GM12878 (cell line): Measurements from ENCODE around the gene DTX2. TPM values are rescaled to one million over a fixed set of nuclear protein-coding genes. Genes with fewer than 3 reads are reported as not detected.

Source experiments
- ATAC-seq: fragments of 200-7000 bp; cut with Tn5 transposase; 3 replicates; pipeline ENCODE4 v1.9.1; 2020; ENCODE audit warnings: mild to moderate bottlenecking, moderate library complexity
- BruUV-seq: library from RNA; stranded (reverse); fragments of 400-500 nt; replicated peaks from 2 replicates; lab custom pipeline; 2021; lab: Mats Ljungman, UMichigan
- CTCF ChIA-PET: fragments of 300-600 bp; sonication (Branson Sonifier 250); formaldehyde crosslinking; extraction: SDS; loops from one replicate; lab custom pipeline; 2021; ENCODE audit warnings: inconsistent platforms; lab: Yijun Ruan, JAX
- POLR2A ChIA-PET: fragments of 350-600 bp; formaldehyde crosslinking; extraction: SDS; loops from one replicate; lab custom pipeline; 2021; ENCODE audit warnings: inconsistent platforms; lab: Charles Lee
- RAD21 ChIA-PET: fragments of 300-600 bp; sonication (Branson Sonifier 250); formaldehyde crosslinking; loops from one replicate; lab custom pipeline; 2023; ENCODE audit warnings: antibody characterized with exemption; ENCODE audit not compliant: unreplicated experiment; lab: Charles Lee
- SMC1A ChIA-PET: fragments of 300-600 bp; sonication (Branson Sonifier 250); formaldehyde crosslinking; loops from one replicate; lab custom pipeline; 2023; ENCODE audit not compliant: unreplicated experiment, uncharacterized antibody; lab: Charles Lee
- DNase-seq: peaks from one replicate; pipeline ENCODE4 v3.0.0-alpha.2; 2011; ENCODE audit warnings: low read depth, low spot score
- FAIRE-seq: peaks from 3 replicates; lab custom pipeline; 2011; peaks lifted over from hg19 to GRCh38; lab: Jason Lieb, UNC
- H2AFZ ChIP-seq: 2 replicates; pipeline ENCODE4 v1.6.0; 2011; ENCODE audit warnings: low read depth, low read length, control low read depth; ENCODE audit not compliant: control insufficient read depth
- H3K27ac ChIP-seq: 2 replicates; pipeline ENCODE4 v1.5.1; 2011; ENCODE audit warnings: control low read depth; ENCODE audit not compliant: control insufficient read depth, insufficient read depth
- H3K27me3 ChIP-seq, 2 experiments: replicated peaks in 1 of 2; 2 replicates each; pipeline versions ENCODE4 v1.6.0 to v1.6.1; 2011; ENCODE audit warnings: low read length in 1 of 2; ENCODE audit not compliant: control insufficient read depth in 2 of 2, insufficient read depth in 2 of 2
- H3K36me3 ChIP-seq, 2 experiments: 2 replicates each; pipeline ENCODE4 v1.5.1; 2011; ENCODE audit warnings: low read length in 1 of 2; ENCODE audit not compliant: control insufficient read depth in 2 of 2, insufficient read depth in 2 of 2
- H3K4me1 ChIP-seq: 2 replicates; pipeline ENCODE4 v1.6.1; 2011; ENCODE audit warnings: mild to moderate bottlenecking, low read length, moderate library complexity, mixed read lengths; ENCODE audit not compliant: control insufficient read depth, insufficient read depth
- H3K4me2 ChIP-seq: 2 replicates; pipeline ENCODE4 v1.6.0; 2011; ENCODE audit warnings: control low read depth; ENCODE audit not compliant: control insufficient read depth, insufficient read depth
- H3K4me3 ChIP-seq: fragments of 200-600 bp; sonication (generic); 2 replicates; pipeline ENCODE4 v1.5.1; 2016
- H3K79me2 ChIP-seq: 2 replicates; pipeline ENCODE4 v1.6.0; 2011; ENCODE audit warnings: low read length; ENCODE audit not compliant: control insufficient read depth, insufficient read depth
- H3K9ac ChIP-seq: 2 replicates; pipeline ENCODE4 v1.8.0; 2011; ENCODE audit warnings: low read length, control low read depth, mixed read lengths; ENCODE audit not compliant: control insufficient read depth, insufficient read depth
- H3K9me3 ChIP-seq: replicated peaks from 3 replicates; pipeline ENCODE4 v1.5.1; 2011; ENCODE audit warnings: mild to moderate bottlenecking, low read length; ENCODE audit not compliant: control insufficient read depth, insufficient read depth
- H4K20me1 ChIP-seq: 2 replicates; pipeline ENCODE4 v1.6.0; 2011; ENCODE audit not compliant: control insufficient read depth, insufficient read depth
- BHLHE40 ChIP-seq, 2 experiments: fragments of 450-650 bp in 1 of 2; IDR thresholded peaks; 2 replicates each; pipeline ENCODE4 v1.6.1; 2011 to 2017; ENCODE audit warnings: low read depth in 2 of 2, borderline replicate concordance in 1 of 2, improper control_type of control experiment in 1 of 2, low read length in 1 of 2, mild to moderate bottlenecking in 1 of 2
- NFXL1 ChIP-seq: fragments of 450-650 bp; IDR thresholded peaks from 2 replicates; pipeline ENCODE4 v1.6.1; 2017; ENCODE audit warnings: antibody characterized with exemption, mild to moderate bottlenecking, borderline replicate concordance
- ZNF217 ChIP-seq: fragments of 450-650 bp; IDR thresholded peaks from 2 replicates; pipeline ENCODE4 v1.6.1; 2017; ENCODE audit warnings: antibody characterized with exemption, mild to moderate bottlenecking
- WGBS: methylation state at CpG from one replicate; pipeline ENCODE4 v1.1.6; 2016; ENCODE audit warnings: low lambda C conversion rate; ENCODE audit not compliant: insufficient replicate concordance, insufficient coverage; ENCODE audit errors: missing lambda C conversion rate; 5-methylcytosine and 5-hydroxymethylcytosine counted together
- in situ Hi-C: fragments of 300-500 bp; cut with MboI; formaldehyde crosslinking; loops from 9 replicates; pipeline ENCODE4 v1.14.3; 2018; ENCODE audit warnings: mixed read lengths
- intact Hi-C: fragments of 100-400 bp; cut with micrococcal nuclease; formaldehyde crosslinking; loops from one replicate; pipeline ENCODE4 v1.14.2; 2022; ENCODE audit not compliant: unreplicated experiment
- polyA plus RNA-seq, 11 experiments: library from polyadenylated mRNA; depleted of rRNA in 4 of 11; unstranded in 6 of 11; stranded (reverse) in 5 of 11; fragments of >200 nt; fragmentation: Nextera tagmentation in 4 of 11; fragmentation: Illumina TruSeq in 1 of 11; extraction: Ambion mirVana in 4 of 11; extraction: Trizol in 1 of 11; gene quantifications; 1 replicate in 1 of 11; 2 replicates in 10 of 11; pipeline versions ENCODE4 v1.2.1 to v1.2.3, GENCODE V29; 2011 to 2016; ENCODE audit warnings: inconsistent platforms in 2 of 11, missing spikeins in 2 of 11, low read depth in 1 of 11
- total RNA-seq, 4 experiments: library from RNA; depleted of rRNA in 3 of 4; stranded (reverse); fragments of >200 nt in 3 of 4; fragmentation: Illumina TruSeq in 1 of 4; extraction: Trizol in 1 of 4; gene quantifications; 2 replicates each; pipeline versions ENCODE4 v1.2.1 to v1.2.3, GENCODE V29; 2013 to 2021
- TF ChIP-seq, protein P1 (sequence below): fragments of 450-650 bp; IDR thresholded peaks from 2 replicates; pipeline ENCODE4 v1.6.1; 2017; ENCODE audit warnings: mild to moderate bottlenecking, low read depth, inconsistent platforms; ENCODE audit not compliant: poor library complexity, severe bottlenecking

The DTX2 gene
- total and polyA plus RNA-seq, 10 of the 15 experiments (the other 5 are each of a cell fraction or from before 2014, with no cell fraction given), result 0.14 to 31.0 (median 11.0) TPM

DNA sequence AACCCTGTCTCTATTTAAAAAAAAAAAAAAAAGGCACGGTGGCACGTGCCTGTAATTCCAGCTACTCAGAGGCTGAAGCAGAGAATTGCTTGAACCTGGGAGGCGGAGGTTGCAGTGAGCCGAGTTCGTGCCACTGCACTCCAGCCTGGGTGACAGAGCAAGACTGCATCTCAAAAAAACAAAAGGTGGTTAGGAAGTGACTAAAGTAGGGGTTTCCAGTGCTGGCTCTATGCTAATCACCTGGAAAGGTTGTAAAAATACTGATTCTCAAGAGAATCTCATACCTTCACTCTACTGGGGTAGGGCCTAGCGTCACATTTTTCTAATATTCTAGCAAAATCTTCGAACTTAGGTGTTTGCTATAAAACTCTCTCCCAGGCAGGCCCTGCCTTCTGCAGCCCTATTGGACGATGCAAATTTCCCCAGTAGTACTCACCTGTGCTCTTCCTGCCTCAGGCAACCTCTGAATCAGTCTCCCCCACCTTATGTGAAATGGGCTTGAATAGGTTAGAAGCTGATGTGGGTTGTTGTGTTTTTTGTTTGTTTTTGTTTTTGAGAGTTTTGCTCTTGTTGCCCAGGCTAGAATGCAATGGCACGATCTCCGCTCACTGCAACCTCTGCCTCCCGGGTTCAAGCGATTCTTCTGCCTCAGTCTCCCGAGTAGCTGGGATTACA, 33.2 kb upstream of the DTX2 start:
- Histone ChIP-seq H3K36me3 (no peaks in the 10 kb centered on the region), H3K79me2 (no peaks in the 10 kb centered on the region), H3K27me3 (no peaks in the 10 kb centered on the region), H2AFZ (no peak overlapping the region), H3K4me3 (no peak overlapping the region), H4K20me1 (no peaks in the 10 kb centered on the region), H3K27ac (no peak overlapping the region), H3K9ac (no peak overlapping the region), H3K4me2 (no peak overlapping the region), H3K4me1 (peaks cover 13% of the 10 kb centered on the region), H3K9me3 (no peaks in the 10 kb centered on the region)
- BruUV-seq, result no TSS peak
- CTCF ChIA-PET, result interaction anchor here (0.6 kb wide), 1 partner anchor 155 kb away, joined by 3 read pairs; no protein-coding TSS in a partner anchor
- ATAC-seq, result no peak
- whole genome bisulfite sequencing, result 71% methylated on average over 12 of the region's 13 CpGs
- intact Hi-C loops, result no loop called here
- in situ Hi-C loops, result no loop called here
- DNase-seq, result no peak
- TF ChIP-seq, protein P1, sequence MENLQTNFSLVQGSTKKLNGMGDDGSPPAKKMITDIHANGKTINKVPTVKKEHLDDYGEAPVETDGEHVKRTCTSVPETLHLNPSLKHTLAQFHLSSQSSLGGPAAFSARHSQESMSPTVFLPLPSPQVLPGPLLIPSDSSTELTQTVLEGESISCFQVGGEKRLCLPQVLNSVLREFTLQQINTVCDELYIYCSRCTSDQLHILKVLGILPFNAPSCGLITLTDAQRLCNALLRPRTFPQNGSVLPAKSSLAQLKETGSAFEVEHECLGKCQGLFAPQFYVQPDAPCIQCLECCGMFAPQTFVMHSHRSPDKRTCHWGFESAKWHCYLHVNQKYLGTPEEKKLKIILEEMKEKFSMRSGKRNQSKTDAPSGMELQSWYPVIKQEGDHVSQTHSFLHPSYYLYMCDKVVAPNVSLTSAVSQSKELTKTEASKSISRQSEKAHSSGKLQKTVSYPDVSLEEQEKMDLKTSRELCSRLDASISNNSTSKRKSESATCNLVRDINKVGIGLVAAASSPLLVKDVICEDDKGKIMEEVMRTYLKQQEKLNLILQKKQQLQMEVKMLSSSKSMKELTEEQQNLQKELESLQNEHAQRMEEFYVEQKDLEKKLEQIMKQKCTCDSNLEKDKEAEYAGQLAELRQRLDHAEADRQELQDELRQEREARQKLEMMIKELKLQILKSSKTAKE, result no peak
- TF ChIP-seq BHLHE40 (IDR thresholded peaks at IDR 0.05; ENCODE audit: borderline replicate concordance in 1 of 2, low read depth in 2 of 2, low read length in 1 of 2), result 0 out of 4 replicates have a peak, but pooled peaks of 1 of the 2 experiments have one; percentile 6
- TF ChIP-seq NFXL1, result no peak
- no peak for TF ChIP-seq ZNF217
- SMC1A ChIA-PET, result no interaction called here
- RAD21 ChIA-PET, result no interaction called here
- FAIRE-seq, result no peak
- POLR2A ChIA-PET, result no interaction called here
